HCT116 (cell line): ENCODE measurements around the gene PIERCE2. TPM values are rescaled to one million over a fixed set of nuclear protein-coding genes. Genes with fewer than 3 reads are reported as not detected.

Source experiments
- ATAC-seq: fragments of 200-7000 bp; cut with Tn5 transposase; 2 replicates; pipeline ENCODE4 v1.9.1; 2020; ENCODE audit warnings: mild to moderate bottlenecking, moderate library complexity
- BruUV-seq: library from RNA; stranded (reverse); fragments of 400-500 nt; replicated peaks from 2 replicates; lab custom pipeline; 2021; lab: Mats Ljungman, UMichigan
- CTCF ChIA-PET: fragments of 300-600 bp; sonication (Branson Sonifier 250); formaldehyde crosslinking; loops from one replicate; lab custom pipeline; 2021; ENCODE audit warnings: antibody characterized with exemption; lab: Charles Lee
- POLR2A ChIA-PET: fragments of 300-600, 350-600 bp; sonication (Branson Sonifier 250); formaldehyde crosslinking; loops from one replicate; lab custom pipeline; 2021; ENCODE audit warnings: antibody characterized with exemption; lab: Charles Lee
- RAD21 ChIA-PET, 2 experiments: fragments of 300-600 bp; sonication (Branson Sonifier 250); formaldehyde crosslinking; loops; one replicate each; lab custom pipeline; 2023; ENCODE audit warnings: low total read pairs in 2 of 2; ENCODE audit not compliant: uncharacterized antibody in 2 of 2, unreplicated experiment in 2 of 2, low non-redundant PET in 1 of 2; lab: Charles Lee
- DNase-seq: peaks from one replicate; pipeline ENCODE4 v3.0.0-alpha.2; 2010; ENCODE audit warnings: low read depth, low spot score
- H2AFZ ChIP-seq: fragments of 200-600 bp; shearing (Covaris generic), sonication (generic); 2 replicates; pipeline ENCODE4 v1.6.1; 2017; ENCODE audit warnings: low read depth, mixed run types, mixed read lengths, antibody characterized with exemption, low read length; ENCODE audit not compliant: poor library complexity, severe bottlenecking
- H3K27ac ChIP-seq: 2 replicates; pipeline ENCODE4 v1.5.1; 2012; ENCODE audit warnings: low read depth, low read length
- H3K27me3 ChIP-seq: fragments of 200-600 bp; sonication (generic); 2 replicates; pipeline ENCODE4 v1.6.1; 2016; ENCODE audit warnings: mixed run types, low read length, mixed read lengths; ENCODE audit not compliant: insufficient read depth
- H3K36me3 ChIP-seq, 2 experiments: fragments of 200-500 bp in 1 of 2; fragments of 200-600 bp in 1 of 2; sonication (Bioruptor generic) in 1 of 2; sonication (generic) in 1 of 2; 2 replicates each; pipeline versions ENCODE4 v1.5.1 to v1.6.1; 2014 to 2016; ENCODE audit warnings: low read length in 2 of 2, inconsistent platforms in 1 of 2, mixed read lengths in 1 of 2, mixed run types in 1 of 2; ENCODE audit not compliant: insufficient read depth in 2 of 2, control insufficient read depth in 1 of 2
- H3K4me1 ChIP-seq, 2 experiments: fragments of 200-600 bp in 1 of 2; sonication (generic) in 1 of 2; 2 replicates each; pipeline versions ENCODE4 v1.5.1 to v1.6.1; 2012 to 2017; ENCODE audit warnings: low read length in 2 of 2, inconsistent platforms in 1 of 2, mild to moderate bottlenecking in 1 of 2, mixed read lengths in 1 of 2, mixed run types in 1 of 2, moderate library complexity in 1 of 2; ENCODE audit not compliant: insufficient read depth in 2 of 2, control insufficient read depth in 1 of 2
- H3K4me2 ChIP-seq: fragments of 200-600 bp; sonication (generic); 2 replicates; pipeline ENCODE4 v1.6.1; 2017; ENCODE audit warnings: mixed run types, low read length, mixed read lengths
- H3K4me3 ChIP-seq, 2 experiments: fragments of 200-600 bp in 1 of 2; sonication (generic) in 1 of 2; replicated peaks in 1 of 2; 2 replicates each; pipeline ENCODE4 v1.5.1; 2011 to 2016; ENCODE audit warnings: low read length in 2 of 2, control low read depth in 1 of 2, low read depth in 1 of 2, mild to moderate bottlenecking in 1 of 2, mixed read lengths in 1 of 2, mixed run types in 1 of 2
- H3K79me2 ChIP-seq: fragments of 200-600 bp; sonication (generic); 2 replicates; pipeline ENCODE4 v1.6.1; 2017; ENCODE audit warnings: mild to moderate bottlenecking, mixed run types, low read length, moderate library complexity, mixed read lengths; ENCODE audit not compliant: insufficient read depth
- H3K9ac ChIP-seq: fragments of 200-600 bp; sonication (generic); 2 replicates; pipeline ENCODE4 v1.6.1; 2016; ENCODE audit warnings: low read length, mixed read lengths
- H3K9me2 ChIP-seq: fragments of 200-600 bp; sonication (generic), shearing (Covaris generic); 2 replicates; pipeline ENCODE4 v1.6.1; 2017; ENCODE audit warnings: mixed run types, mild to moderate bottlenecking, moderate library complexity; ENCODE audit not compliant: insufficient read depth
- H3K9me3 ChIP-seq, 2 experiments: fragments of 200-500 bp in 1 of 2; fragments of 200-600 bp in 1 of 2; sonication (Bioruptor generic) in 1 of 2; sonication (generic) in 1 of 2; 2 replicates each; pipeline ENCODE4 v1.6.1; 2014 to 2017; ENCODE audit warnings: low read length in 2 of 2, mixed read lengths in 2 of 2, inconsistent platforms in 1 of 2, low read depth in 1 of 2, mild to moderate bottlenecking in 1 of 2, mixed run types in 1 of 2, moderate library complexity in 1 of 2; ENCODE audit not compliant: control insufficient read depth in 1 of 2, insufficient read depth in 1 of 2
- H4K20me1 ChIP-seq: fragments of 200-600 bp; sonication (generic), shearing (Covaris generic); 2 replicates; pipeline ENCODE4 v1.6.1; 2017; ENCODE audit warnings: mixed run types, mild to moderate bottlenecking, moderate library complexity; ENCODE audit not compliant: insufficient read depth
- ATF3 ChIP-seq: IDR thresholded peaks from 2 replicates; pipeline ENCODE4 v1.6.1; 2012
- CEBPB ChIP-seq: IDR thresholded peaks from 2 replicates; pipeline ENCODE4 v1.6.1; 2012; ENCODE audit warnings: low read depth
- EGR1 ChIP-seq: IDR thresholded peaks from 2 replicates; pipeline ENCODE4 v1.6.1; 2012; ENCODE audit warnings: low read depth
- ELF1 ChIP-seq: IDR thresholded peaks from 2 replicates; pipeline ENCODE4 v1.6.1; 2012; ENCODE audit warnings: low read depth, borderline replicate concordance
- FOSL1 ChIP-seq: IDR thresholded peaks from 2 replicates; pipeline ENCODE4 v1.6.1; 2012; ENCODE audit warnings: low read depth
- POLR2A ChIP-seq: IDR thresholded peaks from 2 replicates; pipeline ENCODE4 v1.7.0; 2011; ENCODE audit warnings: borderline replicate concordance; ENCODE audit not compliant: insufficient read depth, insufficient read length; ENCODE audit errors: extremely low read depth
- RAD21 ChIP-seq: IDR thresholded peaks from 2 replicates; pipeline ENCODE4 v1.6.1; 2012; ENCODE audit warnings: low read depth, mild to moderate bottlenecking
- SIN3A ChIP-seq: IDR thresholded peaks from 2 replicates; pipeline ENCODE4 v1.6.1; 2012; ENCODE audit warnings: low read depth
- SP1 ChIP-seq: IDR thresholded peaks from 2 replicates; pipeline ENCODE4 v1.6.1; 2012; ENCODE audit warnings: low read depth
- SRF ChIP-seq: IDR thresholded peaks from 2 replicates; pipeline ENCODE4 v1.6.1; 2012; ENCODE audit warnings: low read depth
- intact Hi-C: fragments of 100-400 bp; cut with micrococcal nuclease; formaldehyde crosslinking; loops from 2 replicates; pipeline ENCODE4 v1.10.0; 2022
- total RNA-seq: library from RNA; stranded (reverse); gene quantifications from one replicate; pipeline ENCODE4 v1.2.1, GENCODE V29; 2021; ENCODE audit not compliant: unreplicated experiment

The PIERCE2 gene
- total RNA-seq, 1 experiment from 2014 or later = 2.0 TPM

DNA sequence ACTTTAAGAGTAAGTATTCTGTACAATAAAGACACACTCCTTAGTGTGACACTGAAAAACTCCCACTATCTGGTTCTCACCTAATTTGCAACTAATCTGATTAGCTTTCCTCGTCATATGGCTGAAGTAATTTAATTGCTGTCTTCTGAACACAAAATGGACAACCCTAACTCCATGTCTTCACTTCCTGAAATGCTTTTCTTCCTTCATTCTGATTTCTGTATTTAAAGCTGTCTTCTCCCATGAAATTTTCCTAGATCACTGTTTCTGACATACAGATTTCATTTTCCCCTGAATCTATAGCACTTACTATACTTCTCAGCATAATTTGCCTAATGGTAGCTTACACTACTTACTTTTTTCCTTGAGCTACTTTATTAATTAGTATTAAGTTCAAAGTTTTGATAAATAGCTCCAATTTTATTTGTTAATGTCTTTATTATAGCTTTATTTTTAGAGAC, 6.5 kb upstream of the PIERCE2 start (continued):
- TF ChIP-seq ATF3 = no peak
- TF ChIP-seq ELF1 = no peak

DNA sequence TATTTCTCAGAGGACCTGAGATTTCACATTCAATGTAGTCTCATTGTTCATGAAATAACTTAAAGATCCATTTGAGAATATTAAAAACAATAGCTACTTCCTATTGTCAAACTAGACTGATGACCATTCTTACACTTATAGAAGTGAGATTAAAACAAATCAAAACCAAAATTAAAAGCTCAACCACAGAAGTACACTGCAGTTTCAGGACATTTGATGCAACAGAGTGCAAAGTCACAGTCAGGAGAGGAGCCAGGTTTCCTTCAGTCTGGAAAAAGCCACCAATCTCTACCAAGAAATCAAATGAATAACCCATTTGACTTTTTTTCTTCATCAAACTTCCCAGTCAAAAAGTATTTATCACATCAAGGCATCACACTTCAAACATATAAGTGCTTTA, 5.6 kb upstream of the PIERCE2 start:
- H3K4me3 ChIP-seq = no peak overlapping the region
- no peak overlapping the region for H3K9ac ChIP-seq
- no TSS peak for BruUV-seq
- H3K36me3 ChIP-seq = no peaks in the 10 kb centered on the region
- H3K27me3 ChIP-seq = no peaks in the 10 kb centered on the region
- no peak overlapping the region for H3K4me2 ChIP-seq
- no peaks in the 10 kb centered on the region for H3K79me2 ChIP-seq
- H3K4me1 ChIP-seq = no peaks in the 10 kb centered on the region; a peak in 1 of 4 replicates
- CTCF ChIA-PET = no interaction called here
- ATAC-seq = no peak
- POLR2A ChIA-PET = interaction anchor here (1.6 kb wide), 1 partner anchor 84 kb away, joined by 5 read pairs; the partner anchor contains the start of genes PIGB and PIGBOS1
- TF ChIP-seq RAD21 (0 out of 2 replicates have a peak, but pooled peaks have one; percentile 3), SIN3A (no peak), POLR2A (no peak), FOSL1 (no peak), SP1 (no peak), SRF (no peak), EGR1 (no peak)
- TF ChIP-seq, all 23 proteins: peak for 1
- Histone ChIP-seq H3K9me3 (no peaks in the 10 kb centered on the region), H4K20me1 (no peaks in the 10 kb centered on the region), H3K27ac (no peak overlapping the region), H2AFZ (no peak overlapping the region), H3K9me2 (no peaks in the 10 kb centered on the region)
- intact Hi-C loops = no loop called here
- RAD21 ChIA-PET = no interaction called here
- DNase-seq = no peak

DNA sequence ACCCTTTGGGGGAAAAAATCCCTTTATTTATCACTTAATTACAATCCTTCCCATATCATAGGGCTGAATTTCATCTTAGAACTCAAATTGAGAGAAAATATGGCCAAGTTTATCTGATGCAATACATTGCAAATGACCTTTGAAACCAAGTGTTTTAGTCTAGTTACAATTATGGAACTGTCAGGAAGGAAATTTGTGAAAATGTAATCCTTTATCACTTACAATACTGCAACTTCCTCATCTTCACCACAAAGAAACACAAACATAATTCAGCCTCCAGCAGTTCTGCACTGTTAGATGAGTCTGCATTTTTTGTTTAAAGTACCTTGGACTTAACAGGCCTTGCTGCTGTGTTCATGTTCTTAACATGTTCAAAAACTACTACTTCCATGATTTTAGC, 4.8 kb upstream of the PIERCE2 start:
- RAD21 ChIA-PET = no interaction called here
- intact Hi-C loops = no loop called here
- Histone ChIP-seq H3K9me2 (no peaks in the 10 kb centered on the region), H3K27me3 (no peaks in the 10 kb centered on the region), H3K79me2 (no peaks in the 10 kb centered on the region), H2AFZ (no peak overlapping the region), H3K4me2 (no peak overlapping the region), H3K4me1 (peaks cover 0 to under 1% of the 10 kb centered on the region in 2 experiments; a peak in 2 of 4 replicates), H4K20me1 (no peaks in the 10 kb centered on the region), H3K9me3 (no peaks in the 10 kb centered on the region), H3K36me3 (no peaks in the 10 kb centered on the region), H3K9ac (no peak overlapping the region), H3K4me3 (no peak overlapping the region), H3K27ac (no peak overlapping the region)
- CTCF ChIA-PET = no interaction called here
- POLR2A ChIA-PET = no interaction called here
- no TSS peak for BruUV-seq
- no peak for TF ChIP-seq RAD21
- 0 out of 2 replicates have a peak, but pooled peaks have one; percentile 9 for TF ChIP-seq SP1
- TF ChIP-seq CEBPB = peak; percentile 69
- no peak for ATAC-seq
- DNase-seq = no peak
